Fibroblast of lung (primary cell): Measurements from ENCODE around the gene ADAM23.

Experiments used
- CTCF ChIP-seq, 2 donors: IDR thresholded peaks in 1 of 2; conservative IDR thresholded peaks in 1 of 2; 1 replicate in 1 of 2; 2 replicates in 1 of 2; pipeline ENCODE4 v1.5.1; 2011 to 2012; ENCODE audit warnings: low read length in 2 of 2, control low read depth in 1 of 2, inconsistent platforms in 1 of 2, low read depth in 1 of 2, mild to moderate bottlenecking in 1 of 2
- EZH2 ChIP-seq: IDR thresholded peaks from 2 replicates; pipeline ENCODE4 v1.5.1; 2012; ENCODE audit warnings: low read length, control low read depth, mild to moderate bottlenecking; ENCODE audit errors: missing control alignments

- TF ChIP-seq CTCF (conservative IDR thresholded peaks at IDR 0.05 in 1 of 2, IDR thresholded peaks at IDR 0.05 in 1 of 2; ENCODE audit: low read depth in 1 of 2, low read length in 2 of 2) (no peak), EZH2 (no peak)
Observed at GRCh38 chr2:206616151-206616550, 172.8 kb downstream of the ADAM23 start.
